Coronary artery (tissue), 2 donors: Measurements from ENCODE around the gene GLO1.
"Not testable (repeated sequence)": the region's sequence is repeated elsewhere in the genome, so short reads cannot be mapped to it uniquely, and the experiment has no call there.

Experiments
- DNase-seq: peaks from one replicate; pipeline ENCODE4 v3.0.0-alpha.2; 2017; ENCODE audit warnings: low spot score
- H3K27ac ChIP-seq, 2 donors: fragments of 200-600 bp; sonication (generic); one replicate each; pipeline ENCODE4 v1.5.1; 2016 to 2019
- H3K4me3 ChIP-seq: fragments of 200-600 bp; sonication (generic); 2 replicates; pipeline ENCODE4 v1.5.1; 2016; ENCODE audit warnings: mild to moderate bottlenecking, moderate library complexity
- CTCF ChIP-seq: fragments of 200-600 bp; sonication (generic); IDR thresholded peaks from one replicate; pipeline ENCODE4 v1.5.1; 2019; ENCODE audit warnings: antibody characterized with exemption

Gene GLO1

GRCh38 chr6:38713812-38714211 is 10.9 kb upstream of the GLO1 start:
- no peak for DNase-seq
- H3K4me3 ChIP-seq, result no peak overlapping the region
- no peak overlapping the region for H3K27ac ChIP-seq
- TF ChIP-seq CTCF, result no peak

GRCh38 chr6:38708496-38708895 is 5.6 kb upstream of the GLO1 start:
- no peak for TF ChIP-seq CTCF
- H3K4me3 ChIP-seq, result no peak overlapping the region
- DNase-seq, result no peak
- H3K27ac ChIP-seq, result no peak overlapping the region

GRCh38 chr6:38705924-38706323 is 3.0 kb upstream of the GLO1 start:
- Histone ChIP-seq H3K4me3 (no peak overlapping the region), H3K27ac (no peak overlapping the region)
- no peak for TF ChIP-seq CTCF
- no peak for DNase-seq

GRCh38 chr6:38703949-38704590 is 1.1 kb upstream of the GLO1 start:
- DNase-seq, result no peak
- no peak for TF ChIP-seq CTCF
- no peak overlapping the region for H3K27ac ChIP-seq
- H3K4me3 ChIP-seq, result no peak overlapping the region

- no peak overlapping the region for H3K27ac ChIP-seq
Measured at GRCh38 chr6:38701551-38701950, 1.4 kb downstream of the GLO1 start.

GRCh38 chr6:38699702-38700101 is 3.2 kb downstream of the GLO1 start:
- H3K4me3 ChIP-seq, H3K27ac ChIP-seq, DNase-seq: not testable (repeated sequence)

More at GRCh38 chr6:38701551-38701950, 1.4 kb downstream of the GLO1 start:
- TF ChIP-seq CTCF, result no peak
- no peak overlapping the region for H3K4me3 ChIP-seq
- no peak for DNase-seq

GRCh38 chr6:38697846-38698245 is 5.1 kb downstream of the GLO1 start:
- Histone ChIP-seq H3K27ac (no peak overlapping the region), H3K4me3 (no peak overlapping the region)
- TF ChIP-seq CTCF, result no peak
- DNase-seq, result no peak

- no peak for DNase-seq
- Histone ChIP-seq H3K27ac (no peak overlapping the region), H3K4me3 (no peak overlapping the region)
- no peak for TF ChIP-seq CTCF
Measured at GRCh38 chr6:38696345-38696744, 6.6 kb downstream of the GLO1 start.
